Activated naive CD8-positive, alpha-beta T cell treated with anti-CD3 and anti-CD28 coated beads, Interleukin-2, amount 50 U/mL, for 24 hours (primary cell): ENCODE data around the gene CDC42EP2.

Experiments used
- ATAC-seq: fragments of 150-1000 bp; cut with Tn5 transposase; one replicate; pipeline ENCODE4 v1.10.0; 2021
- DNase-seq: peaks from one replicate; pipeline ENCODE4 v3.0.0; 2021
- H3K27ac Mint-ChIP-seq: one replicate; pipeline ENCODE4 v1.8.0; 2021; ENCODE audit warnings: mild to moderate bottlenecking, mixed read lengths
- H3K27me3 Mint-ChIP-seq: one replicate; pipeline ENCODE4 v1.8.0; 2021; ENCODE audit warnings: mixed read lengths
- H3K36me3 Mint-ChIP-seq: one replicate; pipeline ENCODE4 v1.8.0; 2021; ENCODE audit warnings: low read depth, mixed read lengths
- H3K4me1 Mint-ChIP-seq: one replicate; pipeline ENCODE4 v1.8.0; 2021; ENCODE audit warnings: mixed read lengths
- H3K4me3 Mint-ChIP-seq: one replicate; pipeline ENCODE4 v1.8.0; 2021; ENCODE audit warnings: mild to moderate bottlenecking, moderate library complexity, mixed read lengths
- H3K9me3 Mint-ChIP-seq: one replicate; pipeline ENCODE4 v1.8.0; 2021; ENCODE audit warnings: mixed read lengths

CDC42EP2 gene

DNA sequence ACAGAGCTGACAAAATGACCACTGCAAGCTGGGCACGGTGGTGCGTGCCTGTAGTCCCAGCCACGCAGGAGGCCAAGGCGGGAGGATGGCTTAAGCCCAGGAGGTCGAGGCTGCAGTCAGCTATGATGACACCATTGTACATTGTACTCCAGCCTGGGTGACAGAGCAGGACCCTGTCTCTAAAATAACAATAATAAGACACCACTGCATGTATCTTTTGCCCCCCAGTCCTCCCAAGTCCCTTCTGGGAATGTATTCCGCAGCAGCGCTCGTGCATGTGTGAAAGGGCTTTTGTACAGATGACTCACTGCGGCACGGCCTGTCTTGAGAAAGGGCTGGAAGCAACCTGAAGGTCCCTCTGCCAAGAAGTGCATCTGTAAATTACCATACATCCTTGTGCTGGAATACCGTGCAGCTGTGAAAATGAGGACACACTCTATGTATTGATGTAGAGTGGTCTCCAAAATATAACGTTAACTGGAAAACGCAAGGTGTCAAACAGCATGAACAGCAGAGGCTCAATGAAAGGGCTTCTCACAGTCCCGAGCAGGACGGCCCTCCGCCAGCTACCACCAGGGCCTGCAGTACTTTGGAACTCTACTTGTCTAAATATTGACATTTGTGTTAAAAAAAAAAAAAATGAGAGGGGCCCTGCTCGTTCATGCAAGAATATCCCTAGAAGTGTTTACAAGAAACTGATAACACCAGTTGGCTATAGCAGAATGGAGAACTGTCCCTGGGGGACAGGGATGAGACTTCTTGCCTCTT, 9.0 kb upstream of the CDC42EP2 start:
- ATAC-seq (no peak), DNase-seq (no peak)
- no peaks in the 10 kb centered on the region for H3K9me3 Mint-ChIP-seq
- H3K4me3 Mint-ChIP-seq = no peak overlapping the region
- no peak overlapping the region for H3K27ac Mint-ChIP-seq
- no peaks in the 10 kb centered on the region for H3K4me1 Mint-ChIP-seq
- peaks cover 4% of the 10 kb centered on the region for H3K36me3 Mint-ChIP-seq
- H3K27me3 Mint-ChIP-seq = no peaks in the 10 kb centered on the region

DNA sequence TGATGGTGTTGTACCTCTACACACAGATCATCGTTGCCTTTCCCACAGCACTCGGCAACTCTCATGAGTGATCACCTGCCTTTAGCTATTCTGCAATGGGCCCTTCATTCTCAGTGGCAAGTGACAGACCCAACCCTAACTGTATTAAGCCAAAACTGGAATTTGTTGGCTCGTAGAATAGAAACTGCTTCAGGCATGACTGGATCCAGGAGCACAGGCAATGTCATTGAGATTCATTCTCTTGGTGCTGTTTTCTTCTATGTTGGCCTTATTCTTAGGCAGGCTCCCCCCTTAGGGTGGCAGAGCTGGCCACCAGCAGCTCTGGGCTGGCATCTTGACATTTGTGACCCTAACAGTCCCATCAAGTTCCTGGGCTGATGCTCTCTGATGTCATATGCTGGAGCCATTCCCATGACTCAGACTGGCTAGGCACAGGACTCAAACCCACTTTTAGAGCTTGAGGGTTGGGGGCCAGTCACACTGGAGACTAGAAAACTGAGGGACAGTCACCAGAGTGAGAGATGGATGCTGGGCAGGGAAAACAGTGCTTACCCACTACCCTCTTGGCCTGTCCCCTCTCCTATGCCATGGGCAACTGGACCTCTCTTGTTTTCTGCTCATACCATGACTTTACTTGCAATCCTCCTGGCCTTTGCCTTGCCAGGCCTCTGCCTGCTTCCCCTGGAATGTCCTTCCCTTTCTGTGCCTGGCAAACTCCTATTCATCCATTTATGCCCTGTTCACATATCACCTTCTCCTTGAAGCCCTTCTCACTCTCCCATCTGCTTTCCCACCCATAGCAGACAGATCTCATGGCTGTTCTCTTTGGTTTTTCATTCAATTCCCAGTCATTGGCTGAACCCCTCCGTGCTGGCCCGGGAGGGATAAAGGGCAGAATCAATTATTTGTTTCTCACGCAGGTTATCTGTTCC, 7.1 kb upstream of the CDC42EP2 start:
- Mint-ChIP-seq H3K9me3 (no peaks in the 10 kb centered on the region), H3K4me1 (no peaks in the 10 kb centered on the region), H3K27me3 (no peaks in the 10 kb centered on the region), H3K36me3 (peaks cover 3% of the 10 kb centered on the region), H3K27ac (no peak overlapping the region), H3K4me3 (no peak overlapping the region)
- DNase-seq (no peak), ATAC-seq (no peak)

DNA sequence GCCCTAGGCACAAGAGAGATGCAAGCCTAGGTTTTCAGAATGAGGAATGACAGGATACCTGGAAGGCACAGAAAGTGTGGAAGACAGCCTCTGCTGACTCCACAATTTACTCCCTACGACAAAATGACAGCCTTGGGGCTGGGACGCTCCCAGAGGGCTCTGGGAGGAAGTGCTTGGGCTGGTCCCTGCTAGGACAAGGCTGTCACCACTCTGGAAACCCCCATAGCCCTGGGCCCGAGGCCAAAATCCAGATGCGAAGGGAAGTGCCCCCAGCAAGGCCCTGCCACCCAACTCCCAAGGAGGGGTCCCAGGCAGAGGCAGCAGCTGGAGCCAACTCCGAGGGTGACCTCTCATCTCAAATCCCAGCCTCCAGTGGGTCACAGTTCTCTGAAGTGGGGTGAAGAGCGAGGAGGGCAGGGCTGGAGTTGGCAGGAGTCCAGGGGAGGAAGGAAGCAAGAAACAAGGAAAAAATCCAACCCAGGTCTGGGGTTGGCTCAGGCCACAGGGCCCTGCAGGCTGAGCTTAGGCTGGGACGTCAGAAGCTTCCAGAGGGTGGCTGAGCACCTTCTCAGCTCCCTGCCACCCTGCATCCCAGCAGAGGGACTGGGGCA, 6.3 kb upstream of the CDC42EP2 start:
- Mint-ChIP-seq H3K36me3 (peaks cover 3% of the 10 kb centered on the region), H3K4me1 (no peaks in the 10 kb centered on the region), H3K9me3 (no peaks in the 10 kb centered on the region), H3K27ac (no peak overlapping the region), H3K4me3 (no peak overlapping the region), H3K27me3 (peaks cover 2% of the 10 kb centered on the region)
- no peak for DNase-seq
- ATAC-seq = no peak

DNA sequence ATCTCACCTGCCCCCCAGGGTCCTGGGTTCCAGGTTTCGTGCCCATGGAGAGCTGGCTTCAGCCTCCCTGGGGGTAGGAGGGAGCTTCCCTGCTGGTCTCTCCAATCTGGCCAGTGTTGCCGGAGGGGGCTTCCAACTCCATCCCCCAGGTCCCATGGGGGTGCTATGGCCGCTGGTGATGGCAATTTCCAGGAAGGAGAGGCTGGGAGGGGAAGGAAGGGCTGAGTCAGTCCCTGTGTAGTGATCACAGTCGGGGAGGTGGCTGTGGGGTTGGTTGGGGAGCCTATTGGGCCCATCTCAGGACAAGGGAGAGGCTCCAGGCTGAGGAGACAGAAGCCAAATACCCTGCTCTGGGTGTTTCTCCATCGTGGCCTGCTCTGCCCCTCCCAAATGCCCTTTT, 5.7 kb upstream of the CDC42EP2 start:
- Mint-ChIP-seq H3K4me1 (peaks cover 2% of the 10 kb centered on the region), H3K36me3 (peaks cover 2% of the 10 kb centered on the region), H3K27me3 (peaks cover 8% of the 10 kb centered on the region), H3K27ac (no peak overlapping the region), H3K4me3 (no peak overlapping the region), H3K9me3 (no peaks in the 10 kb centered on the region)
- ATAC-seq (no peak), DNase-seq (no peak)

DNA sequence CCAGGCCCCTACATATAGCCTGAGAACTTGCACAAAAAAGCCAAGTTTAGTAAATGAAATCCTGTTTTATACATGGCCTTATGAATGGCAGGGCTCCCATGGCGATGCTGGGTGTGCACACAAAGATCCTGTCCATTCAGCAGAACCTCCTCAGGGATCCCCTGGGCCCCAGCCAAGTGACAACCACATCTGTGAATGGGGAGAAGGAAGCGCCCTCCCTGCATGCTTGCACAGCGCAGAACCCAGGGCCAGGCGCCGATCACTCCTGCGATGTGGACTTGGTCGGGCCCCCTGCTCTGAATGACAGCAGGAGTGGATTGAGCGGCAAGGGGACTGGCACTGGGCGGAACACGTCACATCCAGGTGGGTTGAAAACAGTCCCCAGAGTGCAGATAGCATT, 4.5 kb upstream of the CDC42EP2 start:
- no peak for ATAC-seq
- H3K9me3 Mint-ChIP-seq = no peaks in the 10 kb centered on the region

DNA sequence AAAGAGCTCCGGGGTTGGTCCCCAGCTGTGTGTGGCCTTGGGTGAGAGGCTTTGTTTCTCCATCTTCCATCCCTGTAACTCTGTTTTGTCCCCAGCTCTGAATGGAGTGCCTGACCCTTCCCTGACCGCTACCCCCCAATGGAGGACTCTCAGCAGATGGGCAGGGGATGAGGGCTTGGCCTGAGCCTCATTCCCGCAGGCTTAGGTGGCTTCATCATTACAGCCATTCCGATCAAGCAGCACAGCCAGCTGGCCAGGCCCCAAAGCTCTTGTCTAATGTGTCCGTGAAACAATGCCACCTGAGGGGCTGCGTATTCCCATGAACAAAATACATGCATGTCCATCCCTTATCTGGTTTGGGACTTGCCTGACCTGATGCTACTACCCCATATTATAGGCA, 3.9 kb upstream of the CDC42EP2 start:
- H3K4me1 Mint-ChIP-seq = peaks cover 6% of the 10 kb centered on the region
- no peaks in the 10 kb centered on the region for H3K9me3 Mint-ChIP-seq
- no peak for ATAC-seq

More for the DNA sequence above, 4.5 kb upstream of the CDC42EP2 start:
- Mint-ChIP-seq H3K4me1 (peaks cover 5% of the 10 kb centered on the region), H3K4me3 (no peak overlapping the region), H3K27me3 (peaks cover 12% of the 10 kb centered on the region), H3K36me3 (no peaks in the 10 kb centered on the region), H3K27ac (no peak overlapping the region)
- no peak for DNase-seq

DNA sequence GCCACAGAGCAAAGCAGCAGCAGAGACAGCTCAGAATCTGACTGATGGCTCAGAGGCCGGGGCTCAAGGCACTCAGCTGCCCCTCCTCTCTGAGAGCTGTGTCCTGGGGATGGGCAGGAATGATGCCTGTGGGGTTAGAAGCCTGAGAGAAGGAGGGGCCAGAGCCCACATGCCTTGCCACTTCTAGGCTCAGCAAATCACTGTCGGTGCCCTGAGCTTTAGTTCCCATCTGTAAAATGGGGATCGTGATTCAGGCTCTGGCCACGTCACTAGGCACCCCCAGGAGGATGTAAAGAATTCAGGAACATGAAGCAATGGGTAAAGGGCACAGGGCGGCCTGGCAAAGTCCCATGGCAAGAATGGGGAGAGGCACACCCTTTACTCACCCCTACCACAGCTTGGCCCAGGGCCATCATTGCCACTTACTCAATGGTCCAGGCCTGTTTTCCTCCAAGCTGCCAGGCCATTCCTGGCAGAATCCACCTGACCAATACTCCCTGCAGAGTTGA, 3.4 kb upstream of the CDC42EP2 start:
- H3K27me3 Mint-ChIP-seq = peaks cover 12% of the 10 kb centered on the region
- no peaks in the 10 kb centered on the region for H3K9me3 Mint-ChIP-seq
- peaks cover 11% of the 10 kb centered on the region for H3K4me1 Mint-ChIP-seq
- H3K36me3 Mint-ChIP-seq = no peaks in the 10 kb centered on the region
- no peak overlapping the region for H3K4me3 Mint-ChIP-seq
- ATAC-seq = no peak
- H3K27ac Mint-ChIP-seq = no peak overlapping the region
- no peak for DNase-seq

More for the DNA sequence above, 3.9 kb upstream of the CDC42EP2 start:
- Mint-ChIP-seq H3K27ac (no peak overlapping the region), H3K36me3 (no peaks in the 10 kb centered on the region), H3K27me3 (peaks cover 12% of the 10 kb centered on the region), H3K4me3 (no peak overlapping the region)
- no peak for DNase-seq

DNA sequence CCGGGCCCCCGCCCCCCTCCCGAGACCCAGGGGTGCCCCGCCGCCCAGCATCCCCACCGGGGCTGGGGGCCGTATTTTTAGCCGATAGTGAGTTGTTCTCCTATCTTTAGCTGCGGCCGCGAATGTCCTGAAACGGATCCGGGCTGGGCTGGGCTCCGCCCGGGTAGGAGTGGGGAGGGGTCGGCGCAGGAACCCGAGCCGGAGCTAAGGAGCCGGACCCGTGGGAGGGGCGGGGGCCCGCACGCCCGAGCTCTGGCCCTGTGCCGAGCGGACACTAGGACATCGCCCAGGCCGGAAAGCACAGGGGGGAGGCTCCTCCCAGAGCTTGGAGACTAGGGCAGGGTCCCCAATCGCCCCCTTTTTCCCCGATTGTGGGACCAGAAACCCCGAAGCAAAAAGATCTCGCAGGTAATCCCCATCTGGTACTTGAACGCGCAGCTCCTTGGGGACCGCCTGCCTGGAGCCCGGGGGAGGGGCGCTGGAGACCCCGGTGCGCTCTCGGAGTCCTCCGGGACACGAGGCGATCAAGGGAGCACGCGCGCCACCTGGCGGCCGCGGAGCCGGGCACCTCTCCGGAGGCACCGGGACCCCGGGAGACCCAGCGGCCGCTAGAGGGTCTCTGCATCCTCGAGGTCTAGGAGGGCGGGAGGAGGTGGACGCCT, 669 bp downstream of the CDC42EP2 start:
- no peak overlapping the region for H3K27ac Mint-ChIP-seq

DNA sequence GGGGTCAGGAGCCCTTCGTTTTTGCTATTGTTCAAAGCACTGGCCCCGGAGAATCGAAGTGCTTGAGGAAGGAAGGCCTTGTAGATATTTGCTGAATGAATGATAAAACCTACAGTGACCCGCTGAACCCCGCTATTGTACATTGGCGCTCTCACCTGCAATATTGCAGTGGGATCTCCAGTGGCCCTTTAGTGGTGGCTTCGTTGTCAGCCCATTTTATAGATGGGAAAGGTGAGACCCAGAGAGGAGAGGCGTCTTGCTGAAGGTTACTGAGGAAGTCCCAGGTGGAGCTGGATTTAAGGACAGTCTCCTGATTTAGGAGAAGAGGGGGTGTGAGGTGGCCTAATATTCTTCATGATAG, 1.2 kb downstream of the CDC42EP2 start:
- DNase-seq (no peak), ATAC-seq (no peak)
- Mint-ChIP-seq H3K4me1 (peaks cover 11% of the 10 kb centered on the region), H3K9me3 (no peaks in the 10 kb centered on the region), H3K27ac (peak overlapping the region; percentile 35), H3K27me3 (peaks cover 12% of the 10 kb centered on the region), H3K4me3 (peak overlapping the region; percentile 69), H3K36me3 (no peaks in the 10 kb centered on the region)

More for the DNA sequence above, 669 bp downstream of the CDC42EP2 start:
- peaks cover 12% of the 10 kb centered on the region for H3K27me3 Mint-ChIP-seq
- DNase-seq = peak; percentile 92
- ATAC-seq = peak; percentile 70
- peaks cover 11% of the 10 kb centered on the region for H3K4me1 Mint-ChIP-seq
- no peaks in the 10 kb centered on the region for H3K9me3 Mint-ChIP-seq
- peak overlapping the region; percentile 69 for H3K4me3 Mint-ChIP-seq
- no peaks in the 10 kb centered on the region for H3K36me3 Mint-ChIP-seq

DNA sequence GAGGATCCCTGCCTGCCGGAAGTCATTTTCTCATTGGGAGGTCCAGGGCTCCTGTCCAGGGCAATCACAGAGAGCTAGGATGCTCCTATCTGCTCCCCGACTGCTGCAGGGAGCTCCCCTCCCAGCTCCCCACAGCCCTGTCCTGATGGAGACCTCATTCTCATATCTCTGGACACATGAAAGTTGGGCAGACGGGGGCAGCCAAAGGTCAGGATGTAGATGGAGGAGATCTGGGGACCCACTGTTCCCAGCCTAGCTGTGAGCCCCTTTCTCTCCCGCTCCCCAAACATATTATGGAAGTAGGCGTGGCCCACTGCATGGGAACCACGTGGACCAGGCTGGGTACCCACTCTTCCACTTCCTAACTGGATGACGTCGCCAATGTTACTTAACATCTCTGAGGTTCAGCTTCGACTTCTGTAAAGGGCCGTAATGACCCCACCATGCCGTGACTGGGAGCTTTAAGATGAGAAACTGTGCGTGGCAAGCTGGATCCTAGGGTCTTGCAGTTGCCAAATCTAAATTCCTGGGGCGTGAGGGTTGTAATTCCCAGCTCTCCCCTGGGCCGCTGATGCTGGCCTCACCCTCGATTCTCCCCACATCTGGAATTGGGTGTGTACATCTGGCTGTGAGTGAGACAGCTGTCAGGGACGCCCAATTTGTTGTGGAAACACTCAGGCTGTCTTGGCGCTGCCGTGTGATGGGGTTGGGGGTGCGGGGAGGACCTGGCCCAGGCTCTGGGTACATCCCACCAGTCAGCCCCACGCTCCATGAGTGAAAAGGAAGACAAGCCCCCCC, 1.8 kb downstream of the CDC42EP2 start:
- DNase-seq = no peak
- H3K27ac Mint-ChIP-seq = no peak overlapping the region

DNA sequence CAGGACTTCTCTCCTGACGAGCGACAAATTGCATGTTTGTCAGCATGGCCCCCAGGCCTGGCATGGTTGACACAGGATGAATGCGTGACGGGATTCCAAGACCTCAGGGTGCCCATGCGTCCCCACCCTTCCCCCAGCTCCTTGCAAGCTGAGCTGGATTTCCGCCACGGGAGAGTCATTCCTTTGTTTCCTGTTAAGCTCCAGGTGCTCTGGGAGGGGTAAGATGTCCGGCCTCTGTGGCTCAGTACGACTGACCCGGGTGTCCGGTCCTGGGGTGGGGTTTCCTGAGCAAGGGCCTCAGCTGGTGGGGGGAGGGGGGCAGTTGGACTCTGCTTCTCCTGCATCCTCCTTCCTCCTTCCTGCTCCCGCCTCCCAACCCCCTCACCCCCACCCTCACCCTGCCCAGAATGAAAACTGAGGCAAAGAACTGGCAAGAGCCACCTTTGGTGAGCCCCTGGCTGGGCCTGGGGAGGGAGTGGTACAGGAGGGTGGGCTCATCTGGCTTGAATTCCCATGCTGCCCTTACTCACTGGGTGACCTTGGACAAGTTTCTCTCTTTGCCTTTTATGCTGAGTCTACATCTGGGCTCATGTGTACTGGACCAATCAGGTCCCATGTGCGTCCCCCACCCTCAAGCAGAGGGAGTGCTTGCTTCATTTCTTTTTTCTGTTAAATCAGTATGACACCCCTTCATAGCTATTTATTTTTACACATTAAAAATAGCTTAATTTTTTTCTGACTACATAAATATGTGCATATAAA, 2.5 kb downstream of the CDC42EP2 start:
- ATAC-seq (no peak), DNase-seq (no peak)
- peaks cover 11% of the 10 kb centered on the region for H3K4me1 Mint-ChIP-seq
- H3K27ac Mint-ChIP-seq = no peak overlapping the region
- H3K36me3 Mint-ChIP-seq = no peaks in the 10 kb centered on the region
- no peak overlapping the region for H3K4me3 Mint-ChIP-seq
- peaks cover 12% of the 10 kb centered on the region for H3K27me3 Mint-ChIP-seq
- H3K9me3 Mint-ChIP-seq = no peaks in the 10 kb centered on the region

More for the DNA sequence above, 1.8 kb downstream of the CDC42EP2 start:
- Mint-ChIP-seq H3K9me3 (no peaks in the 10 kb centered on the region), H3K4me3 (peak overlapping the region; percentile 69), H3K36me3 (no peaks in the 10 kb centered on the region), H3K4me1 (peaks cover 11% of the 10 kb centered on the region), H3K27me3 (peaks cover 12% of the 10 kb centered on the region)
- ATAC-seq = no peak

DNA sequence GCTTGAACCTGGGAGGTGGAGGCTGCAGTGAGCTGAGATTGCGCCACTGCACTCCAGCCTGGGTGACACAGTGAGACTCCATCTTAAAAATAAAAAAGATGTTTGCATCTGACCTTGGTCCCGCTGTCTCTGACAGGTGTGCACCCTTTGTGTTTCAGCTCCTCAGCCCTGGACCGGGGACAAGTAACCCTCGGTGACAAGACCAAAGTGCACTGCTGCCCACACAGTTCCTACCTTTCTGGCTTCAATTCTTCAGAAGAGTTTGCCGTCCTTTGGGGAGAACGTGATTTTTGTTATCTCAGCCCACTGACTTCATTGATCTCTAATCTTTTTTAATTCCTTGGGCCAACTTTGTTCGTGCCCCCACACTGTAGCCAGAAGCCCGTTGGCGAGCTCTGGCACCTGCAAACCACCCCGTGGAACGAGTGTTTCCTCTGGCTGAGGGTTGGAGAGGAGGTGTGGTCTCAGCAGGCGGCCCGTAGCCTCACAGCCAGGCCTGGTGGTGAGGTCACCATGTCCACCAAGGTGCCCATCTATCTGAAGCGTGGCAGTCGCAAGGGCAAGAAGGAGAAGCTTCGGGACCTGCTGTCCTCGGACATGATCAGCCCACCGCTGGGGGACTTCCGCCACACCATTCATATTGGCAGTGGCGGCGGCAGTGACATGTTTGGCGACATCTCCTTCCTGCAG, 5.9 kb downstream of the CDC42EP2 start:
- Mint-ChIP-seq H3K9me3 (no peaks in the 10 kb centered on the region), H3K27ac (no peak overlapping the region), H3K27me3 (no peaks in the 10 kb centered on the region), H3K36me3 (no peaks in the 10 kb centered on the region), H3K4me1 (peaks cover 6% of the 10 kb centered on the region), H3K4me3 (no peak overlapping the region)
- DNase-seq (no peak), ATAC-seq (no peak)
